WERI-Rb-1 (cell line): Measurements from ENCODE around the gene POFUT1.
A peak's percentile ranks its signal among the peaks of the same experiment; 100 is the strongest.

Source experiments
- DNase-seq: peaks from one replicate; pipeline ENCODE4 v3.0.0-alpha.2; 2020
- H3K27ac ChIP-seq: fragments of 250-450 bp; sonication (Bioruptor Pico); 2 replicates; pipeline ENCODE4 v1.5.1; 2020; ENCODE audit warnings: mild to moderate bottlenecking, moderate library complexity
- H3K27me3 ChIP-seq: fragments of 250-450 bp; sonication (Bioruptor Pico); 2 replicates; pipeline ENCODE4 v1.5.1; 2021; ENCODE audit warnings: mild to moderate bottlenecking, low read depth, moderate library complexity; ENCODE audit not compliant: insufficient read depth, severe bottlenecking
- H3K36me3 ChIP-seq: fragments of 250-450 bp; sonication (Bioruptor Pico); 2 replicates; pipeline ENCODE4 v1.5.1; 2020; ENCODE audit warnings: mild to moderate bottlenecking, moderate library complexity
- H3K4me3 ChIP-seq: 2 replicates; pipeline ENCODE4 v1.5.1; 2011; ENCODE audit warnings: low read depth, mild to moderate bottlenecking, control low read depth, low read length
- H3K9me3 ChIP-seq: fragments of 250-450 bp; sonication (Bioruptor Pico); 2 replicates; pipeline ENCODE4 v1.5.1; 2021; ENCODE audit warnings: mild to moderate bottlenecking, moderate library complexity; ENCODE audit not compliant: severe bottlenecking
- CTCF ChIP-seq: IDR thresholded peaks from 2 replicates; pipeline ENCODE4 v1.5.1; 2011; ENCODE audit warnings: low read depth, mild to moderate bottlenecking, control low read depth, inconsistent platforms, low read length

The POFUT1 gene

GRCh38 chr20:32215729-32216128 is 8.0 kb downstream of the POFUT1 start:
- no peak overlapping the region for H3K4me3 ChIP-seq
- H3K27ac ChIP-seq, result no peak overlapping the region
- DNase-seq, result no peak
- no peaks in the 10 kb centered on the region for H3K9me3 ChIP-seq
- no peak for TF ChIP-seq CTCF
- H3K36me3 ChIP-seq, result peaks cover 44% of the 10 kb centered on the region
- H3K27me3 ChIP-seq, result no peaks in the 10 kb centered on the region

DNA sequence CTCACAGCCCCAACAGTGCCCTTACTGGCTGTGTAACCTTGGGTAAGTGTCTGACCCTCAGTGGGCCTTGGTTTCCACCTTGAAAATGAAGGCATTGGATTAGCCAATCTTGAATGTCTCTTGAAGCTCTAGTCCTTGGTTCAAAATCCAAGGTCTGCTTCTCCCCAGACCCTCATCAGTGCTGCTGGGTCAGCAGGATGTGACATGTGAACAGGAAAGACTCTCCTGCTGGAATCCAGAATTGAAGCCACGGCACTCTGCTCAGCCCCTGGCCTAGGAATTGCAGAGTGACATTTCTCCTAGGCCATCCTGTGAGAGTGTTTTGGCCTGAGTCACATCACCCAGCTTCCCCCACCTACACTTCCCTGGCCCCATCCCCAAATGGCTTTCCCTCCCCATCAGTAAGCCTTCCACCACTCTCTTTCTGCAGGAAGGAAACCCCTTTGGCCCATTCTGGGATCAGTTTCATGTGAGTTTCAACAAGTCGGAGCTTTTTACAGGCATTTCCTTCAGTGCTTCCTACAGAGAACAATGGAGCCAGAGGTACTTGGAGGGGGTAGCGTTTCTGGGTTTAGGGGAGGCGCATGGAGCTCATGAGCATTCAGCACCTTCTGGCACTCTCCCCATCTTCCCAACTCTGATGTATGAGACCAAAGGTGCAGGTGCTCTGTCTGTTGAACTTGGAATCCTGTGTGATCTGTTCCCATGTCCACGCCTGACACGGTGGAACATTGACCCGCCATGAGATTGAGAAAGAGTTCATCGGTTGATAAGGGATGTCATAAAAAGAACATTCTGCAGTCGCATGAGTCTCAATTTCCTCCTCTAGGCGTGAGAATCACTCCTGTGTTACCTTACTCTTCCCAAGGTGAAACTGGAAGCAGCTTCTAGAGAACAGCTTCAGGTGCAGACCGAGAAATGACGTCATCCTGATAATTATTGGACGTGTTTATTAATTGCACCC is 8.8 kb downstream of the POFUT1 start:
- TF ChIP-seq CTCF, result no peak
- H3K4me3 ChIP-seq, result no peak overlapping the region
- H3K27me3 ChIP-seq, result no peaks in the 10 kb centered on the region
- peaks cover 44% of the 10 kb centered on the region for H3K36me3 ChIP-seq
- no peak for DNase-seq
- H3K27ac ChIP-seq, result peak overlapping the region; percentile 48; the same call in 1 of the 2 replicates
- H3K9me3 ChIP-seq, result no peaks in the 10 kb centered on the region

DNA sequence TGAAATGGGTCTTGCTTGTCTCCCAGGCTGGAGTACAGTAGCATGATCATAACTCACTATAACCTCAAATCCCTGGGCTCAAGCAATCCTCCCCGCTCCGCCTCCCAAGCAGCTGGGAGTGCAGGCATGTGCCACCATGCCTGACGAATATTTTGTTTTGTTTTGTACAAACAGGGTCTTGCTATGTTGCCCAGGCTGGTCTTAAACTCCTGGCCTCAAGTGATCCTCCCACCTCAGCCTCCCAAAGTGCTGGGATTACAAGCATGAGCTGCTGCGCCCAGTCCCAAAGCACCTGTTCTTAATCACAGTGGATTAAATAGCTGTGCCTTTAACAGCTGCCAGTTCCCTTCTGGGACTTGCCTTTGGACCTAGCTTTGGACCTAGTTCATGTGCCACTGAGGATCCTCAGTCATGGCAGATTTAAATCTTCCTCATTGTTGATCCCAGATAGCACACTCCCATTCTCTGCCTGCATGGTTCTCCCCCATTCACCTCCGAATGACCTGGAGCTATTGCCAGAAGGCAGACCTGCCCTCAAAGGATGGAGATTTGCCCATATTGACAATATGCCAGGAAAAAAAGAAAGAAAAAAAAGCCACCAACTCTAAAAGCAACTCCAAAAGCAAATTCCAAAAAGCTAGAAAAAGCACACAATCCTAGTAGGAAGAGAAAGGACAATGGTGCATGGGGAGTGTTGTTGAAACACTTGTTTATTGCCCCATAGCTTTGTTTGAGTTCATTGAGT is 10.6 kb downstream of the POFUT1 start:
- no peak for TF ChIP-seq CTCF
- H3K36me3 ChIP-seq, result peaks cover 45% of the 10 kb centered on the region
- H3K27me3 ChIP-seq, result no peaks in the 10 kb centered on the region
- no peaks in the 10 kb centered on the region for H3K9me3 ChIP-seq
- H3K27ac ChIP-seq, result peak overlapping the region; percentile 30
- DNase-seq, result peak; percentile 29
- H3K4me3 ChIP-seq, result no peak overlapping the region

GRCh38 chr20:32224463-32224862 is 16.8 kb downstream of the POFUT1 start:
- Histone ChIP-seq H3K4me3 (no peak overlapping the region), H3K9me3 (no peaks in the 10 kb centered on the region), H3K27me3 (no peaks in the 10 kb centered on the region), H3K36me3 (peaks cover 37% of the 10 kb centered on the region), H3K27ac (no peak overlapping the region)
- no peak for DNase-seq
- no peak for TF ChIP-seq CTCF

DNA sequence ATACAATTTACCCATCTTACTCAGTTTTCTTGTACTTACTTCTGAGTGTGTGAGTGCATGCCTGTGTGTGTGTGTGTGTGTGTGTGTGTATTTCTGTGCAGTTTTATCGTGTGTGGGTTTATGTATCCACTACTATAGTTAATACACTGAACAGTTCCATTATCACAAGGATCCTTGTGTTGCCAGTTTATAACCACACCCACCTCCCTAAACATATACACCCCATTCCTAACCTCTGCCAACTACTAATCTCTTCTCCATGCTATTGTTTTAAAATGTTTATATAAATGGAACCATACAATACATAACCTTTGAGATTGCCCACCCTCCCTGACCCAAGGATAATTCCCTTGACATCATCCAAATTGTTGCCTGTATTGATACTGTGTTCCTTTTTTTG is 18.7 kb downstream of the POFUT1 start:
- no peak for DNase-seq
- peaks cover 38% of the 10 kb centered on the region for H3K36me3 ChIP-seq
- no peak overlapping the region for H3K4me3 ChIP-seq
- H3K9me3 ChIP-seq, result no peaks in the 10 kb centered on the region
- H3K27me3 ChIP-seq, result no peaks in the 10 kb centered on the region
- no peak for TF ChIP-seq CTCF
- no peak overlapping the region for H3K27ac ChIP-seq
